HEK293 (cell line): ENCODE results near the gene ZNF462.

Experiments
- CTCF ChIA-PET: fragments of 350-600 bp; formaldehyde crosslinking; extraction: SDS; loops from one replicate; lab custom pipeline; 2021; ENCODE audit warnings: antibody characterized with exemption; lab: Yijun Ruan, JAX
- POLR2A ChIA-PET: fragments of 300-600 bp; formaldehyde crosslinking; extraction: SDS; loops from one replicate; lab custom pipeline; 2020; ENCODE audit warnings: antibody characterized with exemption, inconsistent platforms; lab: Yijun Ruan, JAX
- H3K27ac ChIP-seq: fragments of 200-500 bp; sonication (Bioruptor generic); 2 replicates; pipeline ENCODE4 v1.5.1; 2014; ENCODE audit warnings: low read depth, low read length, control low read depth, inconsistent platforms; ENCODE audit errors: extremely low read depth
- H3K36me3 ChIP-seq, 2 experiments: fragments of 200-500 bp in 1 of 2; sonication (Bioruptor generic) in 1 of 2; 1 replicate in 1 of 2; 2 replicates in 1 of 2; pipeline ENCODE4 v1.5.1; 2014 to 2017; ENCODE audit warnings: inconsistent platforms in 2 of 2, low read length in 2 of 2; ENCODE audit not compliant: control insufficient read depth in 2 of 2, insufficient read depth in 1 of 2
- H3K4me1 ChIP-seq: fragments of 200-500 bp; sonication (Bioruptor generic); 2 replicates; pipeline ENCODE4 v1.5.1; 2014; ENCODE audit warnings: mild to moderate bottlenecking, low read length, inconsistent platforms; ENCODE audit not compliant: control insufficient read depth, insufficient read depth
- H3K4me3 ChIP-seq: 2 replicates; pipeline ENCODE4 v1.5.1; 2011; ENCODE audit warnings: low read depth, mild to moderate bottlenecking, control low read depth, low read length, moderate library complexity
- H3K9me3 ChIP-seq: fragments of 200-500 bp; sonication (Bioruptor generic); 2 replicates; pipeline ENCODE4 v1.5.1; 2014; ENCODE audit warnings: low read depth, low read length, inconsistent platforms; ENCODE audit not compliant: control insufficient read depth, insufficient read depth
- BCL11B ChIP-seq: fragments of 450-650 bp; formaldehyde crosslinking; IDR thresholded peaks from 2 replicates; pipeline ENCODE4 v1.5.1; 2016; ENCODE audit warnings: low read depth, missing biosample characterization, missing genetic modification characterization
- GLIS1 ChIP-seq: fragments of 450-650 bp; formaldehyde crosslinking; IDR thresholded peaks from 2 replicates; pipeline ENCODE4 v1.5.1; 2016; ENCODE audit warnings: missing biosample characterization, missing genetic modification characterization
- RBAK ChIP-seq: fragments of 450-650 bp; formaldehyde crosslinking; IDR thresholded peaks from 2 replicates; pipeline ENCODE4 v1.5.1; 2016; ENCODE audit warnings: missing biosample characterization, missing genetic modification characterization
- SCRT1 ChIP-seq: fragments of 450-650 bp; formaldehyde crosslinking; IDR thresholded peaks from 2 replicates; pipeline ENCODE4 v1.5.1; 2016; ENCODE audit warnings: missing biosample characterization, missing genetic modification characterization, borderline replicate concordance
- ZBTB20 ChIP-seq: fragments of 450-650 bp; formaldehyde crosslinking; IDR thresholded peaks from 2 replicates; pipeline ENCODE4 v1.5.1; 2016; ENCODE audit warnings: missing biosample characterization, missing genetic modification characterization
- ZBTB48 ChIP-seq: fragments of 450-650 bp; formaldehyde crosslinking; IDR thresholded peaks from 2 replicates; pipeline ENCODE4 v1.5.1; 2016; ENCODE audit warnings: missing biosample characterization, missing genetic modification characterization
- ZIC2 ChIP-seq: fragments of 450-650 bp; formaldehyde crosslinking; IDR thresholded peaks from 2 replicates; pipeline ENCODE4 v1.5.1; 2016; ENCODE audit warnings: missing biosample characterization, missing genetic modification characterization
- ZNF140 ChIP-seq: fragments of 450-650 bp; formaldehyde crosslinking; IDR thresholded peaks from 2 replicates; pipeline ENCODE4 v1.5.1; 2016; ENCODE audit warnings: missing biosample characterization, missing genetic modification characterization
- ZNF169 ChIP-seq: fragments of 450-650 bp; formaldehyde crosslinking; IDR thresholded peaks from 2 replicates; pipeline ENCODE4 v1.5.1; 2016; ENCODE audit warnings: missing biosample characterization, missing genetic modification characterization
- ZNF175 ChIP-seq: fragments of 450-650 bp; formaldehyde crosslinking; IDR thresholded peaks from 2 replicates; pipeline ENCODE4 v1.5.1; 2016; ENCODE audit warnings: missing biosample characterization, missing genetic modification characterization
- ZNF530 ChIP-seq: fragments of 450-650 bp; formaldehyde crosslinking; IDR thresholded peaks from 2 replicates; pipeline ENCODE4 v1.5.1; 2016; ENCODE audit warnings: low read depth, missing biosample characterization, missing genetic modification characterization
- ZNF549 ChIP-seq: fragments of 450-650 bp; IDR thresholded peaks from 2 replicates; pipeline ENCODE4 v1.5.1; 2018; ENCODE audit warnings: missing biosample characterization, missing genetic modification characterization, mild to moderate bottlenecking, inconsistent platforms, moderate library complexity
- ZNF585B ChIP-seq: fragments of 450-650 bp; formaldehyde crosslinking; IDR thresholded peaks from 2 replicates; pipeline ENCODE4 v1.5.1; 2016; ENCODE audit warnings: missing biosample characterization, missing genetic modification characterization
- ZNF596 ChIP-seq: fragments of 450-650 bp; IDR thresholded peaks from 2 replicates; pipeline ENCODE4 v1.5.0; 2018; ENCODE audit warnings: missing biosample characterization, mild to moderate bottlenecking, missing genetic modification characterization, moderate library complexity
- ZNF600 ChIP-seq: fragments of 450-650 bp; formaldehyde crosslinking; IDR thresholded peaks from 2 replicates; pipeline ENCODE4 v1.5.1; 2016; ENCODE audit warnings: missing biosample characterization, missing genetic modification characterization
- ZNF629 ChIP-seq: fragments of 450-650 bp; formaldehyde crosslinking; IDR thresholded peaks from 2 replicates; pipeline ENCODE4 v1.5.1; 2017; ENCODE audit warnings: missing biosample characterization, missing genetic modification characterization
- ZNF660 ChIP-seq: fragments of 450-650 bp; IDR thresholded peaks from 2 replicates; pipeline ENCODE4 v1.5.1; 2018; ENCODE audit warnings: missing biosample characterization, mild to moderate bottlenecking, missing genetic modification characterization
- ZNF792 ChIP-seq: fragments of 450-650 bp; formaldehyde crosslinking; IDR thresholded peaks from 2 replicates; pipeline ENCODE4 v1.5.1; 2016; ENCODE audit warnings: missing biosample characterization, missing genetic modification characterization
- TF ChIP-seq, protein P1 (sequence below): fragments of 450-650 bp; formaldehyde crosslinking; IDR thresholded peaks from 2 replicates; pipeline ENCODE4 v1.5.1; 2016; ENCODE audit warnings: missing biosample characterization, missing genetic modification characterization
- TF ChIP-seq, protein P2 (sequence below): IDR thresholded peaks from 2 replicates; pipeline ENCODE4 v1.6.1; 2011; ENCODE audit warnings: mild to moderate bottlenecking, low read depth, low read length, borderline replicate concordance
- TF ChIP-seq, protein P3 (sequence below): fragments of 450-650 bp; IDR thresholded peaks from 2 replicates; pipeline ENCODE4 v1.5.1; 2018; ENCODE audit warnings: missing biosample characterization, mild to moderate bottlenecking, missing genetic modification characterization
- TF ChIP-seq, protein P4 (sequence below): fragments of 450-650 bp; formaldehyde crosslinking; IDR thresholded peaks from 2 replicates; pipeline ENCODE4 v1.5.1; 2017; ENCODE audit warnings: missing biosample characterization, missing genetic modification characterization
- TF ChIP-seq, protein P5 (sequence below): fragments of 450-650 bp; formaldehyde crosslinking; IDR thresholded peaks from 2 replicates; pipeline ENCODE4 v1.5.1; 2016; ENCODE audit warnings: missing biosample characterization, missing genetic modification characterization
- TF ChIP-seq, protein P6 (sequence below): fragments of 450-650 bp; formaldehyde crosslinking; IDR thresholded peaks from 2 replicates; pipeline ENCODE4 v1.5.1; 2016; ENCODE audit warnings: missing biosample characterization, missing genetic modification characterization

ZNF462 gene

DNA sequence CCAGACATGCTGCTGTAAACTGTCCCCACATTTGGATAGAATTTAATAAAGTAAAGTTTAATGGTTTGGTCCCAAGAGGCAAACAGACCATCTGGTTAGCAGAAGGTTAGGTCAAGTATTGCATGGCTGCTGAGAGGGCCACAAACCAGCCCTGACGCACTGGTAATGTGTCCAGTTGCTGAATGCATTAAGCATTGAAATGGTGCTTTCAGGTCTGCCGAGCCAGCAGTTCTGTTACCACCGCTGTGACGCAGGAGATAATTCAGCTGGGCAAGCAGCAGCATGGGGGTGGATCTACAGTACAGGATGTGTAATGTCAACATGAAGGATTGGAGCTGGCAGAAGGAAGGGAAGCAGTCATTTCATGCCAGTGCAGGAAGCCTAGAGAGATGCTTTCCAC, 16.0 kb downstream of the ZNF462 start (continued):
- TF ChIP-seq, protein P1, sequence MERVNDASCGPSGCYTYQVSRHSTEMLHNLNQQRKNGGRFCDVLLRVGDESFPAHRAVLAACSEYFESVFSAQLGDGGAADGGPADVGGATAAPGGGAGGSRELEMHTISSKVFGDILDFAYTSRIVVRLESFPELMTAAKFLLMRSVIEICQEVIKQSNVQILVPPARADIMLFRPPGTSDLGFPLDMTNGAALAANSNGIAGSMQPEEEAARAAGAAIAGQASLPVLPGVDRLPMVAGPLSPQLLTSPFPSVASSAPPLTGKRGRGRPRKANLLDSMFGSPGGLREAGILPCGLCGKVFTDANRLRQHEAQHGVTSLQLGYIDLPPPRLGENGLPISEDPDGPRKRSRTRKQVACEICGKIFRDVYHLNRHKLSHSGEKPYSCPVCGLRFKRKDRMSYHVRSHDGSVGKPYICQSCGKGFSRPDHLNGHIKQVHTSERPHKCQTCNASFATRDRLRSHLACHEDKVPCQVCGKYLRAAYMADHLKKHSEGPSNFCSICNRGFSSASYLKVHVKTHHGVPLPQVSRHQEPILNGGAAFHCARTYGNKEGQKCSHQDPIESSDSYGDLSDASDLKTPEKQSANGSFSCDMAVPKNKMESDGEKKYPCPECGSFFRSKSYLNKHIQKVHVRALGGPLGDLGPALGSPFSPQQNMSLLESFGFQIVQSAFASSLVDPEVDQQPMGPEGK (tag by site-specific recombination): no peak
- TF ChIP-seq, protein P2, sequence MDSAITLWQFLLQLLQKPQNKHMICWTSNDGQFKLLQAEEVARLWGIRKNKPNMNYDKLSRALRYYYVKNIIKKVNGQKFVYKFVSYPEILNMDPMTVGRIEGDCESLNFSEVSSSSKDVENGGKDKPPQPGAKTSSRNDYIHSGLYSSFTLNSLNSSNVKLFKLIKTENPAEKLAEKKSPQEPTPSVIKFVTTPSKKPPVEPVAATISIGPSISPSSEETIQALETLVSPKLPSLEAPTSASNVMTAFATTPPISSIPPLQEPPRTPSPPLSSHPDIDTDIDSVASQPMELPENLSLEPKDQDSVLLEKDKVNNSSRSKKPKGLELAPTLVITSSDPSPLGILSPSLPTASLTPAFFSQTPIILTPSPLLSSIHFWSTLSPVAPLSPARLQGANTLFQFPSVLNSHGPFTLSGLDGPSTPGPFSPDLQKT: no peak
- TF ChIP-seq ZNF792 (tag by site-specific recombination): no peak
- TF ChIP-seq, protein P3, sequence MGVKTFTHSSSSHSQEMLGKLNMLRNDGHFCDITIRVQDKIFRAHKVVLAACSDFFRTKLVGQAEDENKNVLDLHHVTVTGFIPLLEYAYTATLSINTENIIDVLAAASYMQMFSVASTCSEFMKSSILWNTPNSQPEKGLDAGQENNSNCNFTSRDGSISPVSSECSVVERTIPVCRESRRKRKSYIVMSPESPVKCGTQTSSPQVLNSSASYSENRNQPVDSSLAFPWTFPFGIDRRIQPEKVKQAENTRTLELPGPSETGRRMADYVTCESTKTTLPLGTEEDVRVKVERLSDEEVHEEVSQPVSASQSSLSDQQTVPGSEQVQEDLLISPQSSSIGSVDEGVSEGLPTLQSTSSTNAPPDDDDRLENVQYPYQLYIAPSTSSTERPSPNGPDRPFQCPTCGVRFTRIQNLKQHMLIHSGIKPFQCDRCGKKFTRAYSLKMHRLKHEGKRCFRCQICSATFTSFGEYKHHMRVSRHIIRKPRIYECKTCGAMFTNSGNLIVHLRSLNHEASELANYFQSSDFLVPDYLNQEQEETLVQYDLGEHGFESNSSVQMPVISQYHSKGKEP (tag by site-specific recombination): no peak
- TF ChIP-seq GLIS1 (tag by site-specific recombination): 0 out of 2 replicates have a peak, but pooled peaks have one; percentile 16
- TF ChIP-seq ZBTB20 (tag by site-specific recombination): no peak
- no peak for TF ChIP-seq ZIC2 (tag by site-specific recombination)
- no peak for TF ChIP-seq ZNF175 (tag by site-specific recombination)
- peak; percentile 62; the same call in 1 of the 2 replicates for TF ChIP-seq ZNF600 (tag by site-specific recombination)
- TF ChIP-seq ZNF629 (tag by site-specific recombination): peak; percentile 80
- TF ChIP-seq ZNF660 (tag by site-specific recombination): 0 out of 2 replicates have a peak, but pooled peaks have one; percentile 23
- TF ChIP-seq ZNF549 (tag by site-specific recombination): peak; percentile 86

DNA sequence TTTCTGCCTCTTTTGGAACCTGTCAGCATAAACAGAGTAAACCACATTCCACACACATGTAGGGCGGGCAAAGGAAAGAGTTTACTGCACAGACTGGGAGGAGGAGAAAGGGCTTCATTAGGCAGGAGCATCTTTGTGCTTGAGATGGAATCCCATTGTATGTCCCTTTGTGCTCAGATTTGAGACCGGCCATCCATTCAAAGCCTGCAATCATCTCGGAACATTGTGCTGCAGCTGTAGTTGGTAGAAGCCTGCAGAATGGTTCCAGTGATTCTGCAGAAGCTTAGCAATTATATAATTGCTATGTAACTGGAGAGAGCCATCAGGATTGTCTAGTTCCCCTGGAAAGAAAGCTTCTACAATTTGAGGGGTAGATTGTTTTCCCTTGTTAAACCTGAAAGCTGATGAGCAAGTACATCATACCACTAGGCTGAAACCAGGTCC, 16.5 kb downstream of the ZNF462 start:
- ChIA-PET POLR2A (interaction anchor here (0.7 kb wide), 1 partner anchor 61 kb away, joined by 3 read pairs; no protein-coding TSS in a partner anchor), CTCF (interaction anchor here (1.2 to 2.0 kb wide), 2 partner anchors 12 to 15 kb away, joined by 3 to 7 read pairs; no protein-coding TSS in a partner anchor)
- no peak overlapping the region for H3K4me3 ChIP-seq
- peaks cover 17% of the 10 kb centered on the region for H3K4me1 ChIP-seq
- no peak overlapping the region for H3K27ac ChIP-seq
- no peaks in the 10 kb centered on the region for H3K36me3 ChIP-seq
- no peaks in the 10 kb centered on the region for H3K9me3 ChIP-seq
- TF ChIP-seq, protein P4, sequence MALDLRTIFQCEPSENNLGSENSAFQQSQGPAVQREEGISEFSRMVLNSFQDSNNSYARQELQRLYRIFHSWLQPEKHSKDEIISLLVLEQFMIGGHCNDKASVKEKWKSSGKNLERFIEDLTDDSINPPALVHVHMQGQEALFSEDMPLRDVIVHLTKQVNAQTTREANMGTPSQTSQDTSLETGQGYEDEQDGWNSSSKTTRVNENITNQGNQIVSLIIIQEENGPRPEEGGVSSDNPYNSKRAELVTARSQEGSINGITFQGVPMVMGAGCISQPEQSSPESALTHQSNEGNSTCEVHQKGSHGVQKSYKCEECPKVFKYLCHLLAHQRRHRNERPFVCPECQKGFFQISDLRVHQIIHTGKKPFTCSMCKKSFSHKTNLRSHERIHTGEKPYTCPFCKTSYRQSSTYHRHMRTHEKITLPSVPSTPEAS: no peak
- TF ChIP-seq RBAK (tag by site-specific recombination): no peak
- no peak for TF ChIP-seq BCL11B (tag by site-specific recombination)
- no peak for TF ChIP-seq ZNF600 (tag by site-specific recombination)
- no peak for TF ChIP-seq SCRT1 (tag by site-specific recombination)
- TF ChIP-seq ZNF596 (tag by site-specific recombination): no peak
- no peak for TF ChIP-seq ZNF530 (tag by site-specific recombination)
- TF ChIP-seq, protein P5, sequence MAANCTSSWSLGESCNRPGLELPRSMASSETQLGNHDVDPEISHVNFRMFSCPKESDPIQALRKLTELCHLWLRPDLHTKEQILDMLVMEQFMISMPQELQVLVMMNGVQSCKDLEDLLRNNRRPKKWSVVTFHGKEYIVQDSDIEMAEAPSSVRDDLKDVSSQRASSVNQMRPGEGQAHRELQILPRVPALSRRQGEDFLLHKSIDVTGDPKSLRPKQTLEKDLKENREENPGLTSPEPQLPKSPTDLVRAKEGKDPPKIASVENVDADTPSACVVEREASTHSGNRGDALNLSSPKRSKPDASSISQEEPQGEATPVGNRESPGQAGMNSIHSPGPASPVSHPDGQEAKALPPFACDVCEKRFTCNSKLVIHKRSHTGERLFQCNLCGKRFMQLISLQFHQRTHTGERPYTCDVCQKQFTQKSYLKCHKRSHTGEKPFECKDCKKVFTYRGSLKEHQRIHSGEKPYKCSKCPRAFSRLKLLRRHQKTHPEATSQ (tag by site-specific recombination): no peak
- TF ChIP-seq ZNF140: no peak
- no peak for TF ChIP-seq ZBTB48 (tag by site-specific recombination)
- no peak for TF ChIP-seq ZNF169 (tag by site-specific recombination)
- TF ChIP-seq, protein P6, sequence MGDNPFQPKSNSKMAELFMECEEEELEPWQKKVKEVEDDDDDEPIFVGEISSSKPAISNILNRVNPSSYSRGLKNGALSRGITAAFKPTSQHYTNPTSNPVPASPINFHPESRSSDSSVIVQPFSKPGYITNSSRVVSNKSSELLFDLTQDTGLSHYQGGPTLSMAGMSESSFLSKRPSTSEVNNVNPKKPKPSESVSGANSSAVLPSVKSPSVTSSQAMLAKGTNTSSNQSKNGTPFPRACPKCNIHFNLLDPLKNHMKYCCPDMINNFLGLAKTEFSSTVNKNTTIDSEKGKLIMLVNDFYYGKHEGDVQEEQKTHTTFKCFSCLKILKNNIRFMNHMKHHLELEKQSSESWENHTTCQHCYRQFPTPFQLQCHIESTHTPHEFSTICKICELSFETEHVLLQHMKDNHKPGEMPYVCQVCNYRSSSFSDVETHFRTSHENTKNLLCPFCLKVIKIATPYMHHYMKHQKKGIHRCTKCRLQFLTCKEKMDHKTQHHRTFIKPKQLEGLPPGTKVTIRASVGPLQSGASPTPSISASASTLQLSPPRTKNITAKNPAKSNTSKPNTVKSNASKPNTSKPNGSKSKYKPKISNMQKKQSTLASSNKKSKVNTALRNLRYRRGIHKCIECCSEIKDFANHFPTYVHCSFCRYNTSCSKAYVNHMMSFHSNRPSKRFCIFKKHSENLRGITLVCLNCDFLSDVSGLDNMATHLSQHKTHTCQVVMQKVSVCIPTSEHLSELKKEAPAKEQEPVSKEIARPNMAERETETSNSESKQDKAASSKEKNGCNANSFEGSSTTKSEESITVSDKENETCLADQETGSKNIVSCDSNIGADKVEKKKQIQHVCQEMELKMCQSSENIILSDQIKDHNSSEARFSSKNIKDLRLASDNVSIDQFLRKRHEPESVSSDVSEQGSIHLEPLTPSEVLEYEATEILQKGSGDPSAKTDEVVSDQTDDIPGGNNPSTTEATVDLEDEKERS (tag by site-specific recombination): no peak
- TF ChIP-seq ZNF585B (tag by site-specific recombination): no peak
